Stimulated activated CD4-positive, alpha-beta T cell treated with anti-CD3 and anti-CD28 coated beads, Interleukin-4, amount 100 ng/mL, for 48 hours (primary cell): ENCODE results near the gene ITPK1.

Experiments
- DNase-seq, 2 donors: peaks; one replicate each; pipeline ENCODE4 v3.0.0-alpha.2; 2020; ENCODE audit warnings: low read depth in 2 of 2

ITPK1 gene

GRCh38 chr14:93044556-93044955 is 71.2 kb downstream of the ITPK1 start:
- no peak for DNase-seq

- no peak for DNase-seq
Observed at GRCh38 chr14:93044121-93044520, 71.6 kb downstream of the ITPK1 start.

- no peak for DNase-seq
Observed at GRCh38 chr14:93042968-93043940, 72.5 kb downstream of the ITPK1 start.

- DNase-seq, result no peak
Observed at GRCh38 chr14:93041830-93042229, 73.9 kb downstream of the ITPK1 start.

GRCh38 chr14:93040982-93041381 is 74.7 kb downstream of the ITPK1 start:
- DNase-seq, result no peak

- DNase-seq, result no peak
Observed at GRCh38 chr14:93040443-93040842, 75.3 kb downstream of the ITPK1 start.

GRCh38 chr14:93039649-93040315 is 75.9 kb downstream of the ITPK1 start:
- DNase-seq, result no peak

GRCh38 chr14:93037351-93037750 is 78.4 kb downstream of the ITPK1 start:
- DNase-seq, result no peak

GRCh38 chr14:93036652-93037345 is 78.9 kb downstream of the ITPK1 start:
- no peak for DNase-seq

- no peak for DNase-seq
Observed at GRCh38 chr14:93035917-93036651, 79.6 kb downstream of the ITPK1 start.

GRCh38 chr14:93035585-93035916 is 80.2 kb downstream of the ITPK1 start:
- DNase-seq, result no peak

GRCh38 chr14:93034671-93034994 is 81.1 kb downstream of the ITPK1 start:
- DNase-seq, result no peak

GRCh38 chr14:93033983-93034670 is 81.6 kb downstream of the ITPK1 start:
- DNase-seq, result peak in 1 of 2 donors; percentile 15

- DNase-seq, result no peak
Observed at GRCh38 chr14:93033084-93033982, 82.4 kb downstream of the ITPK1 start.

GRCh38 chr14:93032421-93032936 is 83.2 kb downstream of the ITPK1 start:
- no peak for DNase-seq

- DNase-seq, result no peak
Observed at GRCh38 chr14:93031505-93032315, 84.0 kb downstream of the ITPK1 start.

GRCh38 chr14:93030761-93031160 is 85.0 kb downstream of the ITPK1 start:
- no peak for DNase-seq

GRCh38 chr14:93029911-93030508 is 85.7 kb downstream of the ITPK1 start:
- DNase-seq, result no peak

GRCh38 chr14:93029417-93029816 is 86.3 kb downstream of the ITPK1 start:
- DNase-seq, result no peak
